ENCODE data around the gene IFNGR2. TPM values are rescaled to one million over a fixed set of nuclear protein-coding genes. Genes with fewer than 3 reads are reported as not detected.

Gene IFNGR2
- total and polyA plus RNA-seq, 2 of the 8 experiments (the other 6 are each of a cell fraction or from before 2014, with no cell fraction given) = 36.0 to 46.4 TPM

DNA sequence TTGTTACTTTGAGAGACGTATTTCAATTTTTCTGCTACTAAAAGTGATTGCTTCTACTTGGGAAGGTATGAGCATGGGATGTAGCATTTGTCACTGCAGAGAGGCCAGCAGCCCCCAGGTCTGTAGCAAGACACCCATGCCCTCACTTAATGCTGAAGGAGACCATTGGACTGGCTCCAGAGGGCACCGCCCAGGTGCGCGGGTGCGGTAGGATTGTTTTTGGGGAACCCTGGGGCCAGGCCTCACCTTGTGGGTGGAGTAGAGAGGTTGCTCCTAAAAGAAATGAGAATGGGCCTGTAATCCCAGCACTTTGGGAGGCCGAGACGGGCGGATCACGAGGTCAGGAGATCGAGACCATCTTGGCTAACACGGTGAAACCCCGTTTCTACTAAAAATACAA is 30.6 kb upstream of the IFNGR2 start:
- Histone ChIP-seq H4K91ac (replicated peaks; ENCODE audit: insufficient read length, low read length) (no peak overlapping the region), H3K9me3 (ENCODE audit: insufficient read depth in 2 of 2, low read depth in 1 of 2, low read length in 1 of 2) (peaks cover 7 to 8% of the 10 kb centered on the region in 2 experiments), H3K9ac (replicated peaks in 1 of 4; ENCODE audit: extremely low read depth in 1 of 4, low read depth in 3 of 4, low read length in 3 of 4) (no peak overlapping the region), H3K79me1 (ENCODE audit: low read depth, low read length) (no peaks in the 10 kb centered on the region), H2BK5ac (ENCODE audit: low read depth, low read length) (no peak overlapping the region), H3K27me3 (replicated peaks in 1 of 4; ENCODE audit: control insufficient read depth in 3 of 4, extremely low read depth in 1 of 4, insufficient read depth in 3 of 4, low read length in 3 of 4) (no peaks in the 10 kb centered on the region), H4K20me1 (replicated peaks in 1 of 2; ENCODE audit: control insufficient read depth in 1 of 2, insufficient read depth in 2 of 2, low read length in 2 of 2) (no peaks in the 10 kb centered on the region), H3K79me2 (ENCODE audit: control insufficient read depth in 1 of 2, insufficient read depth in 2 of 2, low read length in 2 of 2) (no peaks in the 10 kb centered on the region), H3K23ac (ENCODE audit: insufficient read length) (no peak overlapping the region), H3K14ac (ENCODE audit: insufficient read length) (no peak overlapping the region), H2BK15ac (ENCODE audit: low read length) (no peak overlapping the region), H3K23me2 (ENCODE audit: low read depth, low read length) (no peaks in the 10 kb centered on the region), H3K4me3 (ENCODE audit: extremely low read depth in 1 of 4, insufficient read depth in 2 of 4, low read depth in 3 of 4, low read length in 4 of 4) (no peak overlapping the region), H3K56ac (replicated peaks; ENCODE audit: insufficient read length, low read depth, low read length) (no peak overlapping the region), H3K36me3 (ENCODE audit: control insufficient read depth in 2 of 4, insufficient read depth in 4 of 4, low read length in 3 of 4) (no peaks in the 10 kb centered on the region), H4K8ac (ENCODE audit: extremely low read depth, insufficient read depth, low read length) (no peak overlapping the region), H2AFZ (ENCODE audit: low read length) (no peak overlapping the region), H2BK12ac (ENCODE audit: low read depth, low read length) (no peak overlapping the region), H2BK120ac (replicated peaks; ENCODE audit: low read depth, low read length) (no peak overlapping the region), H2AK5ac (ENCODE audit: low read depth, low read length) (no peak overlapping the region), H3K4ac (replicated peaks; ENCODE audit: insufficient read length, low read depth, low read length) (no peak overlapping the region), H3K27ac (ENCODE audit: low read depth, low read length) (no peak overlapping the region), H2BK20ac (ENCODE audit: low read length) (0 out of 2 replicates have a peak overlapping the region, but pooled peaks have one; percentile 26), H3K4me1 (replicated peaks in 1 of 4; ENCODE audit: control insufficient read depth in 3 of 4, insufficient read depth in 4 of 4, low read length in 3 of 4) (peaks cover 0 to 5% (median 1%) of the 10 kb centered on the region in 4 experiments; a peak in 4 of 7 replicates), H3K18ac (ENCODE audit: extremely low read depth, low read length) (no peak overlapping the region), H4K5ac (ENCODE audit: insufficient read length, low read depth, low read length) (no peak overlapping the region), H3K4me2 (ENCODE audit: insufficient read depth in 1 of 2, low read depth in 2 of 2, low read length in 2 of 2) (no peak overlapping the region)
- CTCF ChIA-PET (ENCODE audit: partially characterized antibody) = interaction anchor here (1.6 to 1.7 kb wide), 2 partner anchors 11 kb away, joined by 5 to 6 read pairs; no protein-coding TSS in a partner anchor
- FAIRE-seq = no peak
- no peak for DNase-seq (ENCODE audit: low read depth in 1 of 2, low spot score in 2 of 2)
- WGBS, 2 experiments (ENCODE audit: extremely low coverage in 1 of 2, insufficient coverage in 1 of 2, insufficient read length in 1 of 2, insufficient replicate concordance in 2 of 2, low coverage in 1 of 2, low lambda C conversion rate in 2 of 2, missing lambda C conversion rate in 1 of 2) = 97% methylated on average over 8 of the region's 12 CpGs; no CpG with 5 or more reads in 1 of the 2 experiments
- POLR2A ChIA-PET (ENCODE audit: partially characterized antibody) = no interaction called here
- TF ChIP-seq JUND (IDR thresholded peaks at IDR 0.05; ENCODE audit: low read length) (no peak), CHD2 (IDR thresholded peaks at IDR 0.05; ENCODE audit: low read length) (no peak), ZNF274 (IDR thresholded peaks at IDR 0.05; ENCODE audit: borderline replicate concordance, extremely low read depth, low read length) (no peak), TCF12 (IDR thresholded peaks at IDR 0.05; ENCODE audit: low read depth, low read length) (no peak), SIX5 (IDR thresholded peaks at IDR 0.05; ENCODE audit: low read depth, low read length) (no peak), EGR1 (IDR thresholded peaks at IDR 0.05; ENCODE audit: borderline replicate concordance, low read depth, low read length) (no peak), USF2 (IDR thresholded peaks at IDR 0.05; ENCODE audit: low read length) (no peak), RXRA (IDR thresholded peaks at IDR 0.05; ENCODE audit: insufficient read depth, low read depth, low read length) (no peak), MAFK (IDR thresholded peaks at IDR 0.05; ENCODE audit: low read depth, low read length) (no peak), POU5F1 (IDR thresholded peaks at IDR 0.05; ENCODE audit: low read depth, low read length) (no peak), BCL11A (IDR thresholded peaks at IDR 0.05; ENCODE audit: low read depth in 2 of 2, low read length in 2 of 2) (no peak), SRF (IDR thresholded peaks at IDR 0.05; ENCODE audit: low read depth, low read length) (no peak)
